AG09309 (cell line): ENCODE data around the gene AFF3.

Source experiments
- DNase-seq: peaks from one replicate; pipeline ENCODE4 v3.0.0-alpha.2; 2010; ENCODE audit warnings: low read depth
- H3K4me3 ChIP-seq: 2 replicates; pipeline ENCODE4 v1.5.1; 2011; ENCODE audit warnings: mild to moderate bottlenecking, low read depth, low read length, moderate library complexity; ENCODE audit not compliant: control insufficient read depth
- CTCF ChIP-seq: IDR thresholded peaks from 2 replicates; pipeline ENCODE4 v1.5.1; 2011; ENCODE audit warnings: mild to moderate bottlenecking, low read depth, low read length, inconsistent platforms; ENCODE audit not compliant: insufficient read depth, control insufficient read depth; ENCODE audit errors: missing control alignments

AFF3 gene

DNA sequence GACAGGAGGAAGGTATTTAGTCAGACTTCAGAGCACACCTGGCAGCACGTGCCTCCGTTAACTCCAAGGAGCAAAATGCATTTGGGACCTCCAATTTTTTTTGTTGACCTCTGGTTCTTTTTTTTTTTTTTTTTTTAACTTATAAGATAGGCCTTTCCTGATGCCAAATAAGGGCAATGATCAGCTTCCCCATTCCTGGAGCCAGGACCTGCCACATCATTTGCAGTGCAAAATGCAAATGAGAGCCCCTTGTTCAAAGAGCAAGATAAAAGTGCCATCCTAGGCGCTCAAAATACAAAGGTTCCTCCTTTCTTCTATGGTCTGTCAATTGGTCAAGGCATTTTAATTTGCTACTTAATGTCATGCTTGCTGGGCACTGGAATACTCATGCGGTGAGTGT, 519.4 kb downstream of the AFF3 start:
- no peak overlapping the region for H3K4me3 ChIP-seq
- DNase-seq = no peak
- TF ChIP-seq CTCF = no peak

GRCh38 chr2:99622534-99622933, 519.9 kb downstream of the AFF3 start:
- no peak for DNase-seq
- H3K4me3 ChIP-seq = no peak overlapping the region
- TF ChIP-seq CTCF = no peak

GRCh38 chr2:99621774-99622173, 520.6 kb downstream of the AFF3 start:
- no peak for DNase-seq
- H3K4me3 ChIP-seq = no peak overlapping the region
- TF ChIP-seq CTCF = no peak

- TF ChIP-seq CTCF = no peak
- DNase-seq = no peak
- no peak overlapping the region for H3K4me3 ChIP-seq
Measured at GRCh38 chr2:99621106-99621505, 521.3 kb downstream of the AFF3 start.

GRCh38 chr2:99619151-99619550, 523.2 kb downstream of the AFF3 start:
- no peak for DNase-seq
- TF ChIP-seq CTCF = no peak
- no peak overlapping the region for H3K4me3 ChIP-seq

DNA sequence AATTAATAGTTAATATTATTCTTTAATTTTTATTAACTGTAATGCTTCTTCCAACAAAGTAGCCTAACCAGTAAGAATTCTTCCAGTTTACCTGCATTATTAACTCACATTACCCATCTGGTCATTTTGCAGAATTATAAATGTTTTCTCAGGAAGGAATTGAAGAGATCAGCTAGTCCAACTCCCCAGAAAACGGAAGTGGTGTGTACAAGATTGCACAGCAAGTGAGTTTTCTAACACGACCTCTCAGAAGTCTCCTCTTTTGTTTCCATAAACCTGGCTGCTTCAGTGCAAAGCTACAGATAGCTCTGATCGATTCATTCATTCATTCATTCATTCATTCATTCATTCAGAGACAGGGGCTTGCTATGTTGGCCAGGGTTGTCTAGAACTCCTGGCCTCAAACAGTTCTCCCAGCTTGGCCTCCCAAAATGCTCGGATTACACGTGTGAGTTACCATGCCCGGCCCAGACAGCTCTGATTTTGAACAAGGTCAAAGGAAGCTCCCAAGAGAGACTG, 523.8 kb downstream of the AFF3 start:
- DNase-seq = no peak
- no peak for TF ChIP-seq CTCF
- H3K4me3 ChIP-seq = no peak overlapping the region

- H3K4me3 ChIP-seq = no peak overlapping the region
- DNase-seq = no peak
- no peak for TF ChIP-seq CTCF
Measured at GRCh38 chr2:99617811-99618210, 524.6 kb downstream of the AFF3 start.
